Naive thymus-derived CD4-positive, alpha-beta T cell (primary cell): ENCODE data around the gene CIBAR2. TPM values are rescaled to one million over a fixed set of nuclear protein-coding genes. Genes with fewer than 3 reads are reported as not detected.

Source experiments
- ATAC-seq: fragments of 150-1000 bp; cut with Tn5 transposase; 2 replicates; pipeline ENCODE4 v1.10.0; 2021; ENCODE audit warnings: mild to moderate bottlenecking, moderate library complexity
- CTCF ChIA-PET: fragments of 350-600 bp; sonication (Branson Sonifier 250); formaldehyde crosslinking; loops from one replicate; lab custom pipeline; 2021; ENCODE audit warnings: antibody characterized with exemption; lab: Charles Lee
- POLR2A ChIA-PET: fragments of 350-600 bp; sonication (Branson Sonifier 250); formaldehyde crosslinking; loops from one replicate; lab custom pipeline; 2021; ENCODE audit warnings: antibody characterized with exemption, inconsistent platforms; lab: Charles Lee
- DNase-seq, 9 donors: peaks; one replicate each; pipeline versions ENCODE4 v3.0.0 to v3.0.0-alpha.2; 2020 to 2022; ENCODE audit warnings: mixed read lengths in 1 of 9
- H3K27ac ChIP-seq: one replicate; pipeline ENCODE4 v1.7.0; 2013; ENCODE audit warnings: mild to moderate bottlenecking, low read depth, low read length, moderate library complexity
- H3K27me3 ChIP-seq, 2 donors: one replicate each; pipeline ENCODE4 v1.7.0; 2013; ENCODE audit warnings: low read length in 2 of 2, mild to moderate bottlenecking in 2 of 2, moderate library complexity in 2 of 2; ENCODE audit not compliant: control insufficient read depth in 2 of 2, insufficient read depth in 2 of 2
- H3K36me3 ChIP-seq, 3 experiments: 1 replicate in 2 of 3; 2 replicates in 1 of 3; pipeline ENCODE4 v1.7.0; 2013; ENCODE audit warnings: low read length in 3 of 3, mild to moderate bottlenecking in 3 of 3, moderate library complexity in 1 of 3; ENCODE audit not compliant: insufficient read depth in 3 of 3, control insufficient read depth in 2 of 3
- H3K4me1 ChIP-seq, 2 donors: one replicate each; pipeline ENCODE4 v1.7.0; 2013; ENCODE audit warnings: low read length in 2 of 2, mild to moderate bottlenecking in 2 of 2, moderate library complexity in 1 of 2; ENCODE audit not compliant: control insufficient read depth in 2 of 2, insufficient read depth in 2 of 2
- H3K4me3 ChIP-seq: 2 replicates; pipeline ENCODE4 v1.7.0; 2013; ENCODE audit warnings: mild to moderate bottlenecking, low read length
- H3K9me3 ChIP-seq, 3 experiments: 1 replicate in 2 of 3; 2 replicates in 1 of 3; pipeline ENCODE4 v1.7.0; 2013; ENCODE audit warnings: low read length in 3 of 3; ENCODE audit not compliant: control insufficient read depth in 2 of 3
- H3K27ac Mint-ChIP-seq, 9 donors: one replicate each; pipeline ENCODE4 v1.8.0; 2020 to 2022; ENCODE audit warnings: mixed read lengths in 9 of 9, mild to moderate bottlenecking in 8 of 9, moderate library complexity in 5 of 9, inconsistent platforms in 2 of 9
- H3K27me3 Mint-ChIP-seq, 5 donors: one replicate each; pipeline ENCODE4 v1.8.0; 2021 to 2022; ENCODE audit warnings: mixed read lengths in 5 of 5, mild to moderate bottlenecking in 1 of 5
- H3K36me3 Mint-ChIP-seq, 5 donors: one replicate each; pipeline ENCODE4 v1.8.0; 2020 to 2022; ENCODE audit warnings: mixed read lengths in 5 of 5, mild to moderate bottlenecking in 3 of 5, inconsistent platforms in 1 of 5
- H3K4me1 Mint-ChIP-seq, 7 donors: one replicate each; pipeline ENCODE4 v1.8.0; 2020 to 2022; ENCODE audit warnings: mixed read lengths in 7 of 7, mild to moderate bottlenecking in 3 of 7, inconsistent platforms in 1 of 7
- H3K4me3 Mint-ChIP-seq, 10 donors: one replicate each; pipeline ENCODE4 v1.8.0; 2020 to 2022; ENCODE audit warnings: mild to moderate bottlenecking in 10 of 10, mixed read lengths in 10 of 10, moderate library complexity in 6 of 10, inconsistent platforms in 2 of 10
- H3K9me3 Mint-ChIP-seq, 11 donors: one replicate each; pipeline ENCODE4 v1.8.0; 2020 to 2022; ENCODE audit warnings: mixed read lengths in 11 of 11, mild to moderate bottlenecking in 4 of 11, inconsistent platforms in 1 of 11, moderate library complexity in 1 of 11
- intact Hi-C, 2 donors: fragments of 100-400 bp; cut with micrococcal nuclease; formaldehyde crosslinking; loops; one replicate each; pipeline ENCODE4 v1.15.1; 2023
- polyA plus RNA-seq, 2 donors: library from polyadenylated mRNA; unstranded; fragments of 300-500 nt; fragmentation: Illumina TruSeq; gene quantifications; one replicate each; pipeline ENCODE4 v1.2.3, GENCODE V29; 2021
- total RNA-seq, 6 experiments: library from RNA in 5 of 6; stranded (reverse) in 5 of 6; gene quantifications; 1 replicate in 5 of 6; 2 replicates in 1 of 6; pipeline ENCODE4 v1.2.3 and lab custom pipeline; 2021 to 2026

The CIBAR2 gene
- total and polyA plus RNA-seq, 7 experiments from 2014 or later = not detected

DNA sequence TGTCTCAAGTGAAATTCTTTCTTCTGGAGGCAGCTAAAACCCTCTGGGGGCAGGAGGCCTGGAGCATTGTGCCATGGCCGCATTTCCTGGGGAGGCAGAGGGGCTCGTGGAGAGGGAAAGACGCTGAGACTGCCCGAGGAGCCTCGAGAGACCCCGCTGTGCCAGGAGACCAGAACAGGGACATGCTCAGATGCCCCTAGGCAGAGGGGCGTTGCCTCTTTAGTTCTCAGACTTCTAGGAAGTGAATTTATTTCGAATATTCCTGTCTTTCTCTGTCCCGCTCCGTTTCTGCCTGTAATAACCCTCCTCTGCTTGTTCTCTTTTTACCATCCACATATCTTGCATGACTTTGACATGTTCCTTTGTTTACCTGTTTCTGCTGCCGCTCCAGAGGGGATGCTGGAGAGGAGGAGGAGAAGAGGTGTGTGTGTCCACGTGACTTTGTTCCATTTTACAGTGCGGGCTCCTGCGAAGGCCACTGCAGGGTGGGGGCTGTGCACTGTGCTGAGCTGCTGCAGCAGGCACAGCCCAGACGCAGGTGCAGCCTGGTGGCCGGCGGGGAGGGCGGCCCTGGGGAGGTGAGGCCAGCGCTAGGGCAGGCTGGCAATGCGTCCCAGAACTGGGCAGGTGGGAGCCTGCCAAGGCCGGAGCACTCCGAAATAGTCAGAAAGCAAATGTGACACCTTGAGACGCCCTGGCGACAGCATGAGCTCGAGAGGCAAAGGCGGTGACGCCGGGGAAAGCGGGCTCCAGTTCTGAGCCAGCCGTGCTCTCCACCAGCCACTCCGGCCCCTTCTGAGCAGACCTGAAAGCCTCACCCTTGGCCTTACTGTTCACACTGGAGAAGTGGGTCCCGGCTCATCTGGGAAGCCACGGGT lies 29.9 kb downstream of the CIBAR2 start:
- intact Hi-C loops = no loop called here
- ATAC-seq (peak; percentile 12), DNase-seq (no peak)
- H3K4me3 Mint-ChIP-seq = peak overlapping the region in 2 of 10 donors; percentile 8 to 29
- Histone ChIP-seq H3K4me3 (no peak overlapping the region), H3K27me3 (no peaks in the 10 kb centered on the region), H3K27ac (no peak overlapping the region), H3K4me1 (no peaks in the 10 kb centered on the region), H3K36me3 (peaks cover 0 to 23% (median 0%) of the 10 kb centered on the region in 3 experiments), H3K9me3 (no peaks in the 10 kb centered on the region)
- POLR2A ChIA-PET = no interaction called here
- CTCF ChIA-PET = interaction anchor here (0.6 kb wide), 1 partner anchor 19 kb away, joined by 3 read pairs; no protein-coding TSS in a partner anchor
- H3K36me3 Mint-ChIP-seq = peaks cover 0 to 21% (median 14%) of the 10 kb centered on the region in 5 donors
- no peaks in the 10 kb centered on the region for H3K9me3 Mint-ChIP-seq
- peak overlapping the region in 3 of 9 donors; percentile 17 to 81 (median 39) for H3K27ac Mint-ChIP-seq
- peaks cover 0 to 2% (median 0%) of the 10 kb centered on the region in 5 donors for H3K27me3 Mint-ChIP-seq
- peaks cover 5 to 19% (median 6%) of the 10 kb centered on the region in 7 donors for H3K4me1 Mint-ChIP-seq

DNA sequence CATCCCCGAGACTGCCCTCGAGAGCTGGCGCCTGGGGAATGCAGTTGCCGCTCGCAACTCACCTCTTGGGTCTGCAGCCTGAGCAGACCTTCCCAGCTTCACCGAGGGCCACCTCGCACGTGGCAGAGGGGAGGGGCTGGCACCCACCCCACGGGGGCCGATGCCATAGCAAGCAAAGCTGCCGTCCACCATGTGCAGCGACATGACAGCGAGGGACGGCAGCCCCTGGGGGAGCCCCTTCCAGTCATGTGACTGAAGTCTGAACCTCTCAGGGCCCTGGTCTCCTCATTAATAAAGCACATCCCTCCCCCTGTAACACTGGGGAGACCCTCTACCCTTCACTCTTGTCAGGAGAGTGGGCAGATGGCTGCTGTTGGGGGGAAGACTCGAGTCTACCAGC lies 30.5 kb downstream of the CIBAR2 start:
- Histone ChIP-seq H3K9me3 (no peaks in the 10 kb centered on the region), H3K4me1 (no peaks in the 10 kb centered on the region), H3K27ac (no peak overlapping the region), H3K27me3 (no peaks in the 10 kb centered on the region), H3K4me3 (no peak overlapping the region), H3K36me3 (peaks cover 0 to 23% (median 0%) of the 10 kb centered on the region in 3 experiments)
- H3K9me3 Mint-ChIP-seq = no peaks in the 10 kb centered on the region
- ChIA-PET POLR2A (no interaction called here), CTCF (no interaction called here)
- H3K4me1 Mint-ChIP-seq = peaks cover 2 to 17% (median 6%) of the 10 kb centered on the region in 7 donors
- H3K27me3 Mint-ChIP-seq = peaks cover 0 to 2% (median 0%) of the 10 kb centered on the region in 5 donors
- intact Hi-C loops = no loop called here
- H3K4me3 Mint-ChIP-seq = no peak overlapping the region
- DNase-seq (no peak), ATAC-seq (no peak)
- peaks cover 0 to 21% (median 14%) of the 10 kb centered on the region in 5 donors for H3K36me3 Mint-ChIP-seq
- H3K27ac Mint-ChIP-seq = no peak overlapping the region

DNA sequence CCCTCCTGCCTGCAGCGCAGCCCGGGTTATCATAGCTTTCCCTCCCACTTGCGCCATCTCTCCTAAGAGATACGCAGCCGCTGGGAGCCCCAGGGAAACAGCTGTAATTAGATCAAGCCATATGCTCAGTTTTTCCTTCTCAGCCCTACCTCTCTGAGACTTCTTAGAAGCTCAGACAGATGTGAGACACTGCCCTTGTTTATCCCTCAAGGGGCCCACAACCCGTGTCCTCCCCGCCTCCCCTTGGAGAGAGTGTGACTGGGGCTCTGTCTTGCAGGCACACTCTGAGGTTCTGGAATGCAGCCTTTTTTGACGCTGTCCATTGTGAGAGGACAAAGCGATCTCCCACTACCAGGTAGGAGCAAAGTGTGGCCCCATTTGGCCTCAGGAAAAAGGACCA lies 31.2 kb downstream of the CIBAR2 start:
- peak overlapping the region in 2 of 9 donors; percentile 22 to 46 for H3K27ac Mint-ChIP-seq
- Histone ChIP-seq H3K4me3 (no peak overlapping the region), H3K36me3 (peaks cover 0 to 23% (median 0%) of the 10 kb centered on the region in 3 experiments), H3K27ac (no peak overlapping the region), H3K27me3 (no peaks in the 10 kb centered on the region), H3K9me3 (no peaks in the 10 kb centered on the region), H3K4me1 (no peaks in the 10 kb centered on the region)
- intact Hi-C loops = no loop called here
- H3K4me1 Mint-ChIP-seq = peaks cover under 1 to 14% (median 8%) of the 10 kb centered on the region in 7 donors
- CTCF ChIA-PET = no interaction called here
- POLR2A ChIA-PET = interaction anchor here (1.6 kb wide), 1 partner anchor 54 kb away, joined by 4 read pairs; the partner anchor contains the start of gene KIAA0513
- no peaks in the 10 kb centered on the region for H3K9me3 Mint-ChIP-seq
- H3K4me3 Mint-ChIP-seq = peak overlapping the region in 1 of 10 donors; percentile 31
- H3K36me3 Mint-ChIP-seq = peaks cover under 1 to 23% (median 13%) of the 10 kb centered on the region in 5 donors
- DNase-seq (no peak), ATAC-seq (no peak)
- H3K27me3 Mint-ChIP-seq = peaks cover 0 to 2% (median 0%) of the 10 kb centered on the region in 5 donors

DNA sequence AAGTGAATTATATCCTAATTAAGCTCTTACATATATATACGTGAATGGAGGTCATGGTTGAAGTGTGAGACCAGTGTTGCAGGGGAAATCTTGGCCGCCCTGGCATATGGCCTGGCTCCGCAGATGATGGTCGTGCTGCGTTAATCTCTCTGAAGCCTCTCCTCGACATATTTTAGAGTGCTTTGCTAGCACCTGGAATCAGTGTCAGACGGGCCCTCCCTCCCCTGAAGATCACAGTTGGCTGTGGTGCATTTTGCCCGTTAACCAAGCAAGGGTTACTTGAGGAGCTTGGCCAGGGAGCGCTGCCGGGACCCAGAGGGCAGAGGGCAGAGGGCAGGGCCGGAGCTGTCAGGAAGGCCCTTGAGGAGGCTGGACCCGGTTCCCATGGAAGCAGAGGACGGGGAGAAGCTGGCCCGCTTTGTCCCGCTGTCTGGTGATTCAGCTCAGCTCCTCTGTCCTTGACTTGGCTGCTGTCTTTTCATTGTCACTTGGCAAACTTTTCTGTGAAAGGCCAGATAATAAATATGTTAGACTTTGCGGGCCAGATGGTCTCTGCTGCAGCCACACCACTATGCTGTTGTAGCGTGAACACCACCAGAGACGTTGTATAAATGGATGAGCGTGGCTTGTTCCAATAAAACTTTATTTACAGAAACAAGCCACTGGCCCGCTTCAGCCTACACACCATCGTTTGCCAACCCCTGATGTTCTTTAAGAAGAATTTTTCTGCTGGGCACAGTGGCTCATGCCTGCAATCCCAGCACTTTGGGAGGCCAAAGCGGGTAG lies 32.3 kb downstream of the CIBAR2 start:
- Histone ChIP-seq H3K36me3 (peaks cover 0 to 32% (median 0%) of the 10 kb centered on the region in 3 experiments), H3K4me1 (no peaks in the 10 kb centered on the region), H3K4me3 (no peak overlapping the region), H3K27me3 (no peaks in the 10 kb centered on the region), H3K9me3 (no peaks in the 10 kb centered on the region), H3K27ac (no peak overlapping the region)
- peak overlapping the region in 1 of 9 donors; percentile 25 for H3K27ac Mint-ChIP-seq
- ChIA-PET CTCF (no interaction called here), POLR2A (interaction anchor here (1.6 kb wide), 1 partner anchor 53 kb away, joined by 4 read pairs; the partner anchor contains the start of gene KIAA0513)
- intact Hi-C loops = no loop called here
- no peak overlapping the region for H3K4me3 Mint-ChIP-seq
- H3K27me3 Mint-ChIP-seq = peaks cover 0 to 2% (median 0%) of the 10 kb centered on the region in 5 donors
- H3K9me3 Mint-ChIP-seq = no peaks in the 10 kb centered on the region
- H3K4me1 Mint-ChIP-seq = peaks cover 3 to 14% (median 8%) of the 10 kb centered on the region in 7 donors
- no peak for ATAC-seq
- H3K36me3 Mint-ChIP-seq = peaks cover 5 to 30% (median 14%) of the 10 kb centered on the region in 5 donors
- no peak for DNase-seq

DNA sequence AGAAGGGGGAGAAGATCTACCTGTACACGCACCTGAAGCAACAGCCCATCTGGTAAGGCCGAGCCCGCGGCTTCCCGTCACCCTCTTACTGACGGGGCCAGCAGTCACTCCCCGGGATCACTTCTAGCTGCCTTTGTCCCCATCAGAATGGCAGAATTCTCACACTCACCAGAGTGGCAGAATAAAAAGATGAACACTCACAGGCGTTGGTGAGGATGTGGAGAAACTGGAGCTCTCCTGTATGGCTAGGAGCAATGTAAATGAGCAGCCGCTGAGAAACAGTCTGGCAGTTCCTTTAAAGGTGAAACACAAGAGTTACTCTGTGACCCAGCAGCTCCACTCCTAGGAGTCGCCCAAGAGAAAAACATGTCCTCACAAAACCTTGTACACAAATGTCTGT lies 33.3 kb downstream of the CIBAR2 start:
- Mint-ChIP-seq H3K27ac (no peak overlapping the region), H3K4me3 (no peak overlapping the region), H3K27me3 (peaks cover 0 to 2% (median 0%) of the 10 kb centered on the region in 5 donors), H3K4me1 (peaks cover 3 to 14% (median 8%) of the 10 kb centered on the region in 7 donors), H3K36me3 (peaks cover 5 to 38% (median 20%) of the 10 kb centered on the region in 5 donors), H3K9me3 (no peaks in the 10 kb centered on the region)
- H3K4me1 ChIP-seq = no peaks in the 10 kb centered on the region
- DNase-seq (no peak), ATAC-seq (no peak)
- no peak overlapping the region for H3K4me3 ChIP-seq
- H3K9me3 ChIP-seq = no peaks in the 10 kb centered on the region
- no peaks in the 10 kb centered on the region for H3K27me3 ChIP-seq
- POLR2A ChIA-PET = no interaction called here
- no peak overlapping the region for H3K27ac ChIP-seq
- intact Hi-C loops = no loop called here
- CTCF ChIA-PET = no interaction called here
- peaks cover 0 to 35% (median 0%) of the 10 kb centered on the region in 3 experiments for H3K36me3 ChIP-seq

DNA sequence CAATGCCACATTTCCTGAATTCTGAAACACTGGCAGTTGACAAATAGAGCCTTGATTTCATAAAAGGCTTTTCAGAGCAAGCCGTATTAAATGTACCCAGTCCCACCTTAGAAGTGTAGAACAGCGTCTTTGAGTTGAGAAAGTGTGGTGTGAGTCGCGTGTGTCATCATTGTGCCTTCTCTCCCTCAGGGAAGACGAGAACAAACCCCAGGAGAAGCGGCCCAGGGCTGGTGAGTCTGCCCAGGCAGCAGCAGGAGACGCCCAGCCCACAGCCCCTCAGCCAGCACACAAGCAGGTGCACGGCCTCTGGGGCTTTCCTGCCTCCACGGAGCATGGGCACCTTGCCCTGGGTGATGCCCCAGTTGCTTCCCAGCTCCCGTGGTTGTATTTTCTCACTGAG lies 34.0 kb downstream of the CIBAR2 start:
- Mint-ChIP-seq H3K36me3 (peaks cover 5 to 42% (median 20%) of the 10 kb centered on the region in 5 donors), H3K4me1 (peaks cover 3 to 9% (median 4%) of the 10 kb centered on the region in 7 donors), H3K27ac (no peak overlapping the region), H3K4me3 (no peak overlapping the region), H3K27me3 (peaks cover 0 to 2% (median 0%) of the 10 kb centered on the region in 5 donors), H3K9me3 (no peaks in the 10 kb centered on the region)
- DNase-seq (no peak), ATAC-seq (no peak)
- ChIA-PET CTCF (interaction anchor here (1.6 kb wide), 1 partner anchor 8 kb away, joined by 6 read pairs; no protein-coding TSS in a partner anchor), POLR2A (no interaction called here)
- intact Hi-C loops = no loop called here
- no peak overlapping the region for H3K27ac ChIP-seq
- no peaks in the 10 kb centered on the region for H3K9me3 ChIP-seq
- no peak overlapping the region for H3K4me3 ChIP-seq
- no peaks in the 10 kb centered on the region for H3K27me3 ChIP-seq
- H3K36me3 ChIP-seq = peaks cover 0 to 42% (median 0%) of the 10 kb centered on the region in 3 experiments
- H3K4me1 ChIP-seq = no peaks in the 10 kb centered on the region
